Measurements from ENCODE around the gene PDE10A. TPM values are rescaled to one million over a fixed set of nuclear protein-coding genes. Genes with fewer than 3 reads are reported as not detected.

Gene PDE10A
- total RNA-seq, 1 experiment from 2014 or later = not detected

Small RNA genes within 50 kb of the gene (small RNA-seq; reads per million reads assigned to genes)
- not detected for gene RNA5SP226
